BE2C (cell line): ENCODE measurements around the gene FKBP9.
"Not testable (repeated sequence)": the region's sequence is repeated elsewhere in the genome, so short reads cannot be mapped to it uniquely, and the experiment has no call there.

Experiments
- DNase-seq: peaks from one replicate; pipeline ENCODE4 v3.0.0-alpha.2; 2020
- H3K27me3 ChIP-seq: fragments of 250-450 bp; sonication (Bioruptor Pico); 2 replicates; pipeline ENCODE4 v1.5.1; 2020; ENCODE audit warnings: mild to moderate bottlenecking
- H3K36me3 ChIP-seq: fragments of 250-450 bp; sonication (Bioruptor Pico); 2 replicates; pipeline ENCODE4 v1.5.1; 2020; ENCODE audit warnings: mild to moderate bottlenecking
- H3K4me1 ChIP-seq: fragments of 250-450 bp; sonication (Bioruptor Pico); 2 replicates; pipeline ENCODE4 v1.5.1; 2020
- H3K4me3 ChIP-seq: 2 replicates; pipeline ENCODE4 v1.5.1; 2011; ENCODE audit warnings: low read depth, low read length
- H3K9me3 ChIP-seq: fragments of 250-450 bp; sonication (Bioruptor Pico); 2 replicates; pipeline ENCODE4 v1.5.1; 2020

FKBP9 gene

DNA sequence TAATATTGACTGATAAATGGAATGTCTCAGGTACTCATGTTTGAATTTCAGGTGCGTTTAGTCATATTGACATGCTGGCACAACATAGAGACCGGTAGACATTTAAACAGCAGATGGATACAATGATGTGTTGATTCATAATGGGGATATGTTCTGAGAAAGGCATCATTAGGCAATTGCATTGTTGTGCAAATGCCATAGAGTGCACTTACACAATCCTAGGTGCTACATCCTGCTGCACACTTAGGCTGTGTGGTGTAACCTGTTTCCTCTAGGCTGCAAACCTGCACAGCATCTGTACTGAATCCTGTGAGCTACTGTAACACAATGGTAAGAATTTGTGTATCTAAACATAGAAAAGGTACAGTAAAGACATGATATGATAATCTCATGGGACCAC is 19.9 kb downstream of the FKBP9 start:
- not testable (repeated sequence) for H3K4me1 ChIP-seq, DNase-seq, H3K9me3 ChIP-seq

DNA sequence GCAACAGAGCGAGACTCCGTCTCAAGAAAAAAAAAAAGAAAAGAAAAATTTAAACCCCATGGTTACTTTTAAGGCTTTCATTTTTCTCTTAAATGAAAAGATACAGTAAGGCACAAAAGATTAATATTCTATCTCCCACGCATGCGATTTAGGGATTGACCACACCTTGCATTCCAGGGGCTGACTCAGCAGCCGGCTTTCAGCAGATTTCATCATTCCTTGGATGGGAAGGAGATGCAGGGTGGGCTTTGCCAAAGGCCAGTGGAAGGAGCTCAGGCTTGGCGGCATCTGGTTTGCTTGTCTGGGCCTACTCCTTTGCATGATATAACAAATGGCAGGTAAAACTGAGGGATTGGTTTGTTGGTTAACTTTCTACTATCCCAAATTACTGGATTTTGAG is 22.0 kb downstream of the FKBP9 start:
- DNase-seq, H3K9me3 ChIP-seq, H3K27me3 ChIP-seq: not testable (repeated sequence)

More for the DNA sequence above, 19.9 kb downstream of the FKBP9 start:
- not testable (repeated sequence) for H3K4me3 ChIP-seq, H3K27me3 ChIP-seq, H3K36me3 ChIP-seq

DNA sequence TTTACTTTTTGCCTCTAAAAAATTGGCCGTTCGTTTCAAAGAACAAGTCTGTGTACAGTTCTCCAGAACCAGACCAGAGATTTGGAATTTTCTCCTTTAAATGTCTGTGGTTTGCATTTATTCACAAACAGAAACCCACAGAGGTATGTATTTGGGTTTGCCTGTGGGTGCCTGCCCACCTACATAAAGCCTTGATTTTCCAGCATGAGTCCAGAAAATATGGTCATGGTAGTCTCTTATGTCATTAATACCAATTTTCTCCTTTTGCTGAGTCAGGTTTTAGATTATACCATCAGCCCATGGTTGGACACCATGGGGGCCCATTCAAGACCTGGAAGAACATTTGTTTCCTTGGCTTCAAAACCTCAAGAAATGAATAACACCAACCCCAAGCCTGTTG is 22.7 kb downstream of the FKBP9 start:
- H3K27me3 ChIP-seq, H3K36me3 ChIP-seq, H3K4me3 ChIP-seq, DNase-seq, H3K4me1 ChIP-seq, H3K9me3 ChIP-seq: not testable (repeated sequence)

More for the DNA sequence above, 22.0 kb downstream of the FKBP9 start:
- H3K4me1 ChIP-seq, H3K4me3 ChIP-seq, H3K36me3 ChIP-seq: not testable (repeated sequence)

DNA sequence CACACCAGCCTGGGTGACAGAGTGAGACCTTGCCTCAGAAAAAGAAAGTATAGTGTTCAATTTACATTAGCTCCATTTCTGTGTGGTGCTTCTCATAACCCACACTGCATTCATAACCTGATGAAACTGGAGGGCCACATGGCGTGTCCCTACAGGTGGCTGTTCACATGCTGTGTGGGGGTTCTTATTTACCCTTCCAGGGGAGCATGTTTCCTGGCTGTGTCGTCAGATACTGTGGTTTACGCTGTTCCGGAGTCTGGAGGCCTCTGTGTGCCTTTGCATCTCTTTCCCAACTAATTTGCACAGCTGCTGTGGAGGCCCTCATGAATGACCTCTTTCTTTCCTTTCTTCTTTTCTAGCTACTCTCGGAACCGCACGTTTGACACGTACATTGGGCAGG is 30.9 kb downstream of the FKBP9 start:
- H3K36me3 ChIP-seq, H3K27me3 ChIP-seq, H3K4me3 ChIP-seq, DNase-seq, H3K4me1 ChIP-seq, H3K9me3 ChIP-seq: not testable (repeated sequence)

DNA sequence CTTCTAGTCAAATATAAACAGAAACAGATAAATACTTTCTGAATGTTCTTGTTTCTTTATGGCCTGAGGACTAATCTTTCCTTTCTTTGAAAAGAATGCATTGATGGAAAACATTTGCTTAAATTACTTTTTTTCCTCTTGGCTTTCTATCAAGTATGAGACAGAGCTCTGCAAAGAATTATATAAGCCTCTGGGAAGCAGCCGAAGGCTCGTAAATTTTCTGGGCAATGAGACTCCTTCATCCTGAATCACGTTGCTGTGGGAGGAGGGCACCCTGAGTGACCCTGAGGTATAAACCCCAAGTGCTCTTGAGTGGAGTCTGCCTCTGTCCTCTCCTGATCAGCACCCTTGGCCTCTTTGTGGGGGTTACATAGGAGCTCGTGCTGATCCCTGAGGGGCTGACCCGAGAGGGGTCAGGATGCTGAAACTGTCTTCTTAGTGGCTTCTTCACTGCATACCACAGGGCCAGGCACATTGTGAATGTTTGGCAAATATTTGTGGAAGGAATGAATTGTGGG is 33.9 kb downstream of the FKBP9 start:
- not testable (repeated sequence) for H3K9me3 ChIP-seq, H3K4me1 ChIP-seq, H3K27me3 ChIP-seq, H3K36me3 ChIP-seq, H3K4me3 ChIP-seq, DNase-seq

GRCh38 chr7:32991975-32992700 is 34.9 kb downstream of the FKBP9 start:
- not testable (repeated sequence) for DNase-seq, H3K9me3 ChIP-seq, H3K27me3 ChIP-seq, H3K36me3 ChIP-seq, H3K4me1 ChIP-seq, H3K4me3 ChIP-seq

GRCh38 chr7:32992750-32993149 is 35.5 kb downstream of the FKBP9 start:
- H3K9me3 ChIP-seq, H3K36me3 ChIP-seq, H3K27me3 ChIP-seq, DNase-seq, H3K4me3 ChIP-seq, H3K4me1 ChIP-seq: not testable (repeated sequence)

GRCh38 chr7:32997956-32998355 is 40.7 kb downstream of the FKBP9 start:
- not testable (repeated sequence) for H3K27me3 ChIP-seq, H3K4me3 ChIP-seq, H3K36me3 ChIP-seq, H3K9me3 ChIP-seq, H3K4me1 ChIP-seq, DNase-seq

GRCh38 chr7:32998361-32999171 is 41.3 kb downstream of the FKBP9 start:
- not testable (repeated sequence) for H3K4me1 ChIP-seq, H3K9me3 ChIP-seq, H3K36me3 ChIP-seq, H3K27me3 ChIP-seq
- DNase-seq: peak; percentile 53
- peak overlapping the region; percentile 11; the same call in 1 of the 2 replicates for H3K4me3 ChIP-seq

DNA sequence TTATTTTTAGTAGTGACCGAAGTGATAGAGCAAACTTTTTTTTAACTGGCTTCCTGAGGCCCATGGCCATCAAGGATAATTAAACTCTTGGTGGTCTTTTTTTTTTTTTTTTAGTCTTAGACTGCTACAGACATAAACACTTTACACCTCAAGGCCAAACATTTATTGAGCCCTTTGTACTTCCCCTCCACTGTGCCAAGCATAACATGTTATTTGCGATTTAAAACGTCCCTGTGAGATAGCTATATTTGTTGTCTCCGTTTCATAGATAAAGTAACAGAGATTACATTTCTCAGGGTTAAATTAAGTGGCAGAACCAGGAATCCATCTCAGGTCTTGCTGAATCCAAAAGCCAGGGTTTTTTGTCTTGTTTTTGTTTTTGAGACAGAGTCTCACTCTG is 42.1 kb downstream of the FKBP9 start:
- H3K4me1 ChIP-seq, H3K9me3 ChIP-seq, DNase-seq, H3K4me3 ChIP-seq, H3K36me3 ChIP-seq, H3K27me3 ChIP-seq: not testable (repeated sequence)

DNA sequence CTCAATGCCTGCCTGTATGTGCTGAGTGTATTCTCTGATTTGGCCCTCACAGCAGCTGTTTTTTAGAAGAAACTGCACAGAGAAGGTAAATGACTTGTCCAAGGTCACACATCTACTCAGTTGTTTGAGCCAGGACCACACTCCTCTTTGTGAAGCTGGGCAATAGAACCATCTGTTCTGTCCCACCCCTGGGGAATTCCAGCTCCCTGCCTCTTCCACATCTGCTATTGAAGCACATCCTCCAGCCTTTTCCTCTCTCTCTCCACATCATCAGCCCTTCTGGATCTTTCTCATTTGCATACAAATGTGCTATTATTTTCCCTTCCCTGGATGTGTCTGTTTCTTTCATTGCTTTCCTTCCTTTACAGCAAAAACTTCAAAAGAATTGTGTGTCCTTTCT is 45.9 kb downstream of the FKBP9 start:
- not testable (repeated sequence) for H3K27me3 ChIP-seq, H3K4me1 ChIP-seq, H3K4me3 ChIP-seq, H3K36me3 ChIP-seq, DNase-seq, H3K9me3 ChIP-seq

DNA sequence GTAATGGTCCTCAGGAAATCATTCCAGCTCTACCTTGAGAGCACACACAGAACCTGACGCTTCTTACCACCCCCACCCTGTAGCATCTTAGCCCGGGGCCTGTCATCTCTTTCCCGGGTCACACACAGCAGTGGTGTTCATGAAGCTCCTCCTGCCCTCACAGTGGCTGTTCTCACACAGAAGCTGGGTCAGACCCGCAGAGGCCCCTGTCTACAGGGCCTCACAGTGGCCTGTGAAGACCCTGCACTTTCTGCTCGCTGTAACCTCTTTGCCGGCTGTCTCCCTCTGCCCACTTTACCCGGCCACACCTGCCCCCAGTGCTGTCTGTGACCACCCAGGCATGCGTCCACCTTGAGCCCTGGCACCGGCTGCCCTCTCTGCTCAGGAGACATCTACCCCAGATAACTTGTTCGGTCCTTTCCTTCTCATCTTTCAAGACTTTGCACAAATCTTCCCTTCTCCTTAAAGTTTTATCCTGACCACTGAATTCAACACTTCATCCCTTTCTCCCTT is 46.9 kb downstream of the FKBP9 start:
- DNase-seq, H3K4me1 ChIP-seq, H3K4me3 ChIP-seq, H3K36me3 ChIP-seq, H3K27me3 ChIP-seq, H3K9me3 ChIP-seq: not testable (repeated sequence)

DNA sequence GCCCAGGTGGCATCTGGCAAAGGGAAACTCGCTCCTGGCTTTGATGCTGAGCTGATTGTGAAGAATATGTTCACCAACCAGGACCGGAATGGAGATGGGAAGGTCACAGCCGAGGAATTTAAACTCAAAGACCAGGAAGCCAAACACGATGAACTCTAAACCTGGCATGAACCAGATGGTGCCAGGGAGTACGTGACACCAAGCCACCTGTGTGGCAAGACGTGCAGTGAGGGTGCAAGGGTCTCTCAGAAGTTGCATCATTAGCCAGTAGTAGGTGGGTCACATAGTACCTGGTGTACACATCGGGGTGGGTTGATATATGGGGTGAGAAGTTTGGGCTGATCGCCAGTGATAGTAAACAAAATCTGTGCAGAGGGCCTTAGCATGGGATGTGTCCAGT is 48.0 kb downstream of the FKBP9 start:
- H3K9me3 ChIP-seq, DNase-seq: not testable (repeated sequence)

DNA sequence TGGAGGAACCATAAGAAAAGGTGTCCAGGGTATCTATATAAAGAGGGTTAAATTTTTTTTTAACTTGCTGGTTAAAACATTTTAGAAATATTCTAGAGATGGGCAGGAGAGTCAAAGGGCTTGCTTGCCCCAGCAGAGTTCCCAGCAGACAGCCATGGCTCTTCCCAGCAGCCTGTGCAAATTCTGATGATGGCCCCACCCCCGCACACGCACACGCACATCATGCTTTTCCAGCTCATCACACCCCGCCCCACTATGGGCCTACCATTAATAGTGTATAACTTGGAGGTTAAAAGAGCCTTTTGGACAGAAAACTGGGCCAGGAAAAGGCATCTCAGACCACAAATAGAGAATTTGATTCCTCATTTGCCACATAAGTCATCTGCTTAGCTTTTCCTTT is 48.5 kb downstream of the FKBP9 start:
- not testable (repeated sequence) for H3K9me3 ChIP-seq, H3K36me3 ChIP-seq, H3K4me1 ChIP-seq, H3K4me3 ChIP-seq, H3K27me3 ChIP-seq, DNase-seq

More for the DNA sequence above, 48.0 kb downstream of the FKBP9 start:
- not testable (repeated sequence) for H3K27me3 ChIP-seq, H3K4me1 ChIP-seq, H3K36me3 ChIP-seq, H3K4me3 ChIP-seq
